ENCODE measurements around the gene RNF157.

The RNF157 gene

DNA sequence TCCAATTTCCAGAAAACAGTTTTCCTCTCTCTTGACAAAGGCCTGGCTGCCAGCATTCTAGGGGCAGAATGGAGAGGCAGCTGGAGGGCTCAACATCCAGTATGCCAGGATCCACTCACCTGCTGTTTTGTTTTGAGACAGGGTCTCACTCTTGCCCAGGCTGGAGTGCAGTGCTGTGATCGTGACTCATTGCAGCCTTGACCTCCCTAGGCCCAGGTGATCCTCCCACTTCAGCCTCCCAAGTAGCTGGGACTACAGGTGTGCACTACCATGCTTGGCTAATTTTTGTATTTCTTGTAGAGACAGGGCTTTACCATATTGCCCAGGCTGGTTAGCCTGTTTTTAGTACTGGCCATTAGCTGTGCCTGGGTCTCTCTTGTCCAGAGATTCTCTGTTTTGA lies 70.2 kb downstream of the RNF157 start:
- H3K27ac ChIP-seq, result no peak overlapping the region
- no peaks in the 10 kb centered on the region for H3K9me3 ChIP-seq (ENCODE audit: low read depth, low read length)
- no peak overlapping the region for H3K9ac ChIP-seq (ENCODE audit: insufficient read length)
- DNase-seq (ENCODE audit: low read depth, low spot score), result no peak
- H3K36me3 ChIP-seq (ENCODE audit: insufficient read depth, low read length), result no peaks in the 10 kb centered on the region
- no peak overlapping the region for H3K4me3 ChIP-seq
- TF ChIP-seq EZH2 (IDR thresholded peaks at IDR 0.05) (no peak), FOXP2 (optimal IDR thresholded peaks at IDR 0.05; ENCODE audit: control extremely low read depth, extremely low read length, insufficient read depth) (no peak), POLR2AphosphoS5 (IDR thresholded peaks at IDR 0.05; ENCODE audit: borderline replicate concordance, low read depth, low read length) (no peak)

DNA sequence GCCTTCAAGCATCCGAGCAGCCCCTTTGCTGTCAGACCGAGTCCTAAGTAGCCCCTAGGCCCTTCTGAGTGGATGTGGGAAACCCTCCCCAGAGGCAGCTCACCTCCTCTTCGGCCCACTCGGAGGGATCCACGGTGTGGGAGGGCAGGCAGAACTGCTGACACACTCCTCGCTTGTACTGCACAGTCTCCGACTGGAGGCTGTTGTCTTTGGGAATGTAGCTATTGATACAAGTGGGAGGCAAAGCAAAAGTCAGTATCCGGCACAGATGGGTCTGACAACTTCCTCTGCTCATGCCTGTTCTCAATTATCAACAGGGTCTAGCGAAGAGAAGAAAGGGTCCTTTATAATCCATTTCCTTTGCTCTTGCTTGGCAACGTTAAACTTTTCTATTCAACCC lies 73.4 kb downstream of the RNF157 start:
- TF ChIP-seq EZH2 (IDR thresholded peaks at IDR 0.05), result no peak
- TF ChIP-seq POLR2AphosphoS5 (IDR thresholded peaks at IDR 0.05; ENCODE audit: borderline replicate concordance, low read depth, low read length), result no peak
- no peak for TF ChIP-seq FOXP2 (optimal IDR thresholded peaks at IDR 0.05; ENCODE audit: control extremely low read depth, extremely low read length, insufficient read depth)
- no peaks in the 10 kb centered on the region for H3K36me3 ChIP-seq (ENCODE audit: insufficient read depth, low read length)
- DNase-seq (ENCODE audit: low read depth, low spot score), result no peak
- no peaks in the 10 kb centered on the region for H3K9me3 ChIP-seq (ENCODE audit: low read depth, low read length)
- no peak overlapping the region for H3K27ac ChIP-seq
- H3K9ac ChIP-seq (ENCODE audit: insufficient read length), result no peak overlapping the region
- H3K4me3 ChIP-seq, result no peak overlapping the region

DNA sequence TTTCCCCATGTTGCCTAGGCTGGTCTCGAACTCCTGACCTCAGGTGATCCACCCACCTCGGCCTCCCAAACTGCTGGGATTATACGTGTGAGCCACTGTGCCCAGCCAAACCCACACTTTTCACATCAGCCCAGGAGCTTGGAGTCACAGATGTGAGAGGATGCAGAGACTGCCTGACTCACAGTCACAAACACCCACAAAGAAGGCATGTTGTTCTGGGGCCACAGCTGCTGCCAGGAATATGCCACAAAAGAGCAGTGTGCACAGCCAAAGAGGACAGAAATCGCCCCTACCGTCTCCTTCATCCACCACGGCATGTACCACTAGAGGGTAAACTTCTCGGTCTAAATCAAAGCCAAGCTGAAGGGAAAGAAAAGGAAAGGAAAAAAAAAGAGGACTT lies 74.1 kb downstream of the RNF157 start:
- no peak for DNase-seq (ENCODE audit: low read depth, low spot score)
- no peak overlapping the region for H3K4me3 ChIP-seq
- no peaks in the 10 kb centered on the region for H3K9me3 ChIP-seq (ENCODE audit: low read depth, low read length)
- no peak overlapping the region for H3K9ac ChIP-seq (ENCODE audit: insufficient read length)
- no peak overlapping the region for H3K27ac ChIP-seq
- no peaks in the 10 kb centered on the region for H3K36me3 ChIP-seq (ENCODE audit: insufficient read depth, low read length)
- TF ChIP-seq POLR2AphosphoS5 (IDR thresholded peaks at IDR 0.05; ENCODE audit: borderline replicate concordance, low read depth, low read length) (no peak), EZH2 (IDR thresholded peaks at IDR 0.05) (no peak), FOXP2 (optimal IDR thresholded peaks at IDR 0.05; ENCODE audit: control extremely low read depth, extremely low read length, insufficient read depth) (no peak)

DNA sequence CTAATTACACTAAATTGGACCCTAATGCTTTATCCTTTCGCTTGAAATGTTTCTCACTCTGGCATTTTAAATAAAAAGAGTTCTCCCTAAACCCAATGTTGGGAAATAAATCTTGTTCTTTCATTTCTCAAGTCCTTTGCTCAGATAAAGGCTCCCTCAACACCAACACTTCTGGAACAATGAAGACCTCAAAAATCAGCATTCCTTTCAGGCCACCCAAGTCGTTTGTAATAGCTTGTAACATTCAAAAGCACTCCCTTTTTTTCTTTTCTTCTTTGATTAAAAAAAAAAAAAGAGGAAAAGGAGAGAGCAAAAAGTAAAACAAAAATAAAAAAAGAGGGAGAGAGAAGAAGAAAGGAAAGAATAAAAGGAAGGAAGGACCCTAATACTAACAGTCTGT lies 76.0 kb downstream of the RNF157 start:
- TF ChIP-seq EZH2 (IDR thresholded peaks at IDR 0.05) (no peak), POLR2AphosphoS5 (IDR thresholded peaks at IDR 0.05; ENCODE audit: borderline replicate concordance, low read depth, low read length) (no peak), FOXP2 (optimal IDR thresholded peaks at IDR 0.05; ENCODE audit: control extremely low read depth, extremely low read length, insufficient read depth) (no peak)
- Histone ChIP-seq H3K9me3 (ENCODE audit: low read depth, low read length) (no peaks in the 10 kb centered on the region), H3K36me3 (ENCODE audit: insufficient read depth, low read length) (no peaks in the 10 kb centered on the region), H3K9ac (ENCODE audit: insufficient read length) (no peak overlapping the region), H3K4me3 (no peak overlapping the region), H3K27ac (no peak overlapping the region)
- no peak for DNase-seq (ENCODE audit: low read depth, low spot score)

DNA sequence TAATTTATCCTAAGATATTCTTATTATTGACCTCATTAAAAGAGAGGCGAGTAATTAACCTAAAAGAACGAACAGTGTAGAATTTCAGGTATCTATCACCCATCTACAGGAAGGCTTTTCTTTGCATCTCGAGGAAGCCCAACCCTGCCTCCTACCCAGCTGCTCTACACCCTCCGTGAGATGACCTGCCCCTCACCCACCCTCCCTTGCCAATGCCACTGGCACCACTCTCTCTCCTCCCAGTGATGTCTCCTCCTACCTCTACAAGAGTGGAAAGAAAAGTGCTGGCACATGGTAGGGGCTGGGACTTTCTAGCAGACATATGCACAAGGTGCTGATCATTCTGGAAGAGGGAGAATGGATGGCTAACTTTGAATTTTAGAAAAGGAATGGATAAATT lies 76.4 kb downstream of the RNF157 start:
- DNase-seq (ENCODE audit: low read depth, low spot score), result no peak
- no peak for TF ChIP-seq FOXP2 (optimal IDR thresholded peaks at IDR 0.05; ENCODE audit: control extremely low read depth, extremely low read length, insufficient read depth)
- TF ChIP-seq EZH2 (IDR thresholded peaks at IDR 0.05), result no peak
- no peak for TF ChIP-seq POLR2AphosphoS5 (IDR thresholded peaks at IDR 0.05; ENCODE audit: borderline replicate concordance, low read depth, low read length)
- Histone ChIP-seq H3K36me3 (ENCODE audit: insufficient read depth, low read length) (no peaks in the 10 kb centered on the region), H3K27ac (no peak overlapping the region), H3K9me3 (ENCODE audit: low read depth, low read length) (no peaks in the 10 kb centered on the region), H3K9ac (ENCODE audit: insufficient read length) (no peak overlapping the region), H3K4me3 (no peak overlapping the region)

DNA sequence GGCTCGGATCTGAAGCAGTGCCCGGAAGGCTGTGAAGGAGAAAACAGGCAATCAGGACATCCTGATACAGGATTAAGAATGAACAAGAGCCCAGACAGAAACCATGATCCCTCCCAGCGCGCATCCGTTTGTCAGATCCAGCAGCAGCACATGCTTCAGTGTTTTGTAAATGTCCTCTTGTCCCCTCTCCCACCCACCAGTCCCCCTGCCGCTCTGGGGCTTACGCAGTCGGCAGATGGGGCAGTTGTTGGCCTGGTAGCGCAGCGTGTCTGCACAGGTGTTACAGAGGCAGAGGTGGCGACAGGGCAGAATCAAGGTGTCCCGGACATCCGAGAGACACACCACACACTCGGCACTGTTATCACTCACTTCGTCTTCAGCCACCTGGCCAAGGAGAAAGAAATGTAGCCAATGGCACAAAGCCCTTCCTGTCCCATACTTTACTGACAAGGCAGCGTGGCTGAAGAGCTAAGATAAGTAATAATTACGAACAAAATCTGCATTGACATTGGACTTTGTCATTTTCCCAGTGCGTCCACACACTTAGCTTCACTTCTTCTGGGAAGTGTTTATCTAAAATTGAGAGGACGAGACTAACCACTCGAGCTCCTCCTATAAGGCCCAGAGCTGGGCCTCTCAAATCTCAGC lies 78.5 kb downstream of the RNF157 start:
- H3K27ac ChIP-seq, result no peak overlapping the region
- no peak for TF ChIP-seq EZH2 (IDR thresholded peaks at IDR 0.05)
- no peak for TF ChIP-seq FOXP2 (optimal IDR thresholded peaks at IDR 0.05; ENCODE audit: control extremely low read depth, extremely low read length, insufficient read depth)
- TF ChIP-seq POLR2AphosphoS5 (IDR thresholded peaks at IDR 0.05; ENCODE audit: borderline replicate concordance, low read depth, low read length), result no peak
- H3K9me3 ChIP-seq (ENCODE audit: low read depth, low read length), result no peaks in the 10 kb centered on the region
- no peak overlapping the region for H3K9ac ChIP-seq (ENCODE audit: insufficient read length)
- H3K4me3 ChIP-seq, result no peak overlapping the region
- DNase-seq (ENCODE audit: low read depth, low spot score), result no peak
- no peaks in the 10 kb centered on the region for H3K36me3 ChIP-seq (ENCODE audit: insufficient read depth, low read length)

DNA sequence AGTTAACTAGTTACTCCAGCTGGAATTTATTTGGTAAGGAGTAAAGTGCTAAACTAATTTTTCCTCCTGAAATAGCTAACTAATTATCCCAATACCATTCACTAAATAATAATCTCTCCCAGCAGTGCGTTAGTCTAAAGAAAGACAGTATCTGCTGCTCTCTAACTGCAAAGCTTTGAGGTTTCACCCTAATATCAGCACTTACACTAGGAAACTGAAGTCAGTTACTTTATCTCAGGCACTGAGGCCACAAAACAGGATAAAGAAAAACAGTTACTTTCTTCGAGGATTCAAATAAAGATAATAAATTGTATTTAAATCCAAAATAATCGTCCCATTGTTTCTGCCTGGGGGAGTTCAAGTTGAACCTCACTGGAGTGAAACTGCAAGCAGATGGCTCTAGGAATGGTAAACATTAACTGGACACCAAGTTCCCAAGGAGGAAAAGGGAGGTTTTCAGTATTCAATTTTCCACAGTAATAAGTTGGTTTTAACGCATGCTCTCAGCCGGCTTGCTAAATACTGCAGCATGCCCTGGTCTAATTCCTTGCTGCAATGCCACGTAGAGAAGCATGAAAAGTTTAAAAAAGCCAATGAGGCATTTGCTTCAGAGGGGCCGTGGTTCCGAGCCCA lies 79.3 kb downstream of the RNF157 start:
- Histone ChIP-seq H3K36me3 (ENCODE audit: insufficient read depth, low read length) (no peaks in the 10 kb centered on the region), H3K4me3 (no peak overlapping the region), H3K27ac (no peak overlapping the region), H3K9me3 (ENCODE audit: low read depth, low read length) (no peaks in the 10 kb centered on the region), H3K9ac (ENCODE audit: insufficient read length) (no peak overlapping the region)
- TF ChIP-seq FOXP2 (optimal IDR thresholded peaks at IDR 0.05; ENCODE audit: control extremely low read depth, extremely low read length, insufficient read depth) (no peak), POLR2AphosphoS5 (IDR thresholded peaks at IDR 0.05; ENCODE audit: borderline replicate concordance, low read depth, low read length) (no peak), EZH2 (IDR thresholded peaks at IDR 0.05) (no peak)
- no peak for DNase-seq (ENCODE audit: low read depth, low spot score)

DNA sequence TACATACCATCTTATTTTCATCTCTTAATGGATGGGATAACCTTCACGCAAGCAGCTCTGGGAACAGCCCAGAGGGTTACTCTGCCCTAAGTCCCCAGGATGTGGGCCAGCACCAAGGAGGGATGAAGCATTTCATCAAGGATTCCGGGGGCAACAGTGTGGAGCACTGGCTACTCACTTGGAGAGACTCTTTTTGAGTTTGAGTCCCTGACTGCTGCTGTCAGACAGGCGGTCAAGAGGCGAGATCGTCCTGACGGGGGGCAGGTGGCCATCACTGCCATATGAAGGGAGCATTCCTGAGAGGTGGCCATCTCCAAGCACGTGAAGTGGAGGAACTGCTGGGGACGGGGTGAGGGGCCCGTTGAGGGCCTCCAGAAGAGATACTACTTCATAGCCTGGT lies 81.1 kb downstream of the RNF157 start:
- Histone ChIP-seq H3K27ac (no peak overlapping the region), H3K36me3 (ENCODE audit: insufficient read depth, low read length) (no peaks in the 10 kb centered on the region), H3K4me3 (no peak overlapping the region), H3K9me3 (ENCODE audit: low read depth, low read length) (no peaks in the 10 kb centered on the region), H3K9ac (ENCODE audit: insufficient read length) (no peak overlapping the region)
- no peak for TF ChIP-seq POLR2AphosphoS5 (IDR thresholded peaks at IDR 0.05; ENCODE audit: borderline replicate concordance, low read depth, low read length)
- DNase-seq (ENCODE audit: low read depth, low spot score), result no peak

DNA sequence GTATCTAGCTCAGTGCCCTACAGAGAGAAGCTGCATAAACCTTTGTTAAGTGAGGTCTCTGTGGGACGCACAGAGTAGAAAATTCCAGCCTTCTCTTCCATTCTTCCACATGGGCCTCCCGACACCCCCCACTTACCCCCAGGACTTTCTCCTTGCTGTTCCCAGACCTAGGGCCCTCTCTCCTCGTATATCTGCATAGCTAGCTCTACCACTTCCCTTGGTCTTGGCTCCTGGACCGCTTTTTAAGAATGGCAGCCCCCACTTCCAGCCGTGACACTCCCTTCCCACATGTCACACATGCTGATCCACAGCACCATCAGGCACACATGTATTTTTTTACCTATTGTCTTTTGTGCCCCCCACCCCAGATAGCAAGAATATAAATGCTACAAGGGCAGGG lies 82.5 kb downstream of the RNF157 start:
- TF ChIP-seq POLR2AphosphoS5 (IDR thresholded peaks at IDR 0.05; ENCODE audit: borderline replicate concordance, low read depth, low read length), result no peak
- no peak for TF ChIP-seq FOXP2 (optimal IDR thresholded peaks at IDR 0.05; ENCODE audit: control extremely low read depth, extremely low read length, insufficient read depth)
- TF ChIP-seq EZH2 (IDR thresholded peaks at IDR 0.05), result no peak
- Histone ChIP-seq H3K9ac (ENCODE audit: insufficient read length) (no peak overlapping the region), H3K4me3 (no peak overlapping the region), H3K27ac (no peak overlapping the region), H3K9me3 (ENCODE audit: low read depth, low read length) (no peaks in the 10 kb centered on the region), H3K36me3 (ENCODE audit: insufficient read depth, low read length) (no peaks in the 10 kb centered on the region)
- no peak for DNase-seq (ENCODE audit: low read depth, low spot score)
